ENCODE data around the gene GDA. TPM values are rescaled to one million over a fixed set of nuclear protein-coding genes. Genes with fewer than 3 reads are reported as not detected.

GDA gene
- total and polyA plus RNA-seq, 12 donors = 0.11 to 5.5 (median 0.39) TPM; not detected in 3

DNA sequence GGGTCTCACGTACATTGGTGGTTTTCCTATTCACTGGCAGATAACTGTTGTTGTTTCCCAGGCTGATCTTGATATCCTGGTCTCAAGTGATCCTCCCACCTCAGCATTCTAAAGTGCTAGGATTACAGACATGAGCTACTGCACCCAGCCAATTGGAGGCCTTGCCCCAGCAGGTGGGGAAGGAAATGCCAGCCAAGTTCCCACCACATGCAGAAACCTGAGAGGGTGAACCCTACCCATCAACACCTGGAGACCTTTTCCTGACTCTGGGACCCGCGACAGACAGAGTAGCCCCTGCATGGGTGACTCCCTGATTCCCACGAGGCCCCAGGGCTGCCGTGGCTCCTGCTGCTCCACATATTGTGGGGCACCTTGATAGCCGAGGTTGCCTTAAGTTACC, 107.7 kb downstream of the GDA start:
- peaks cover 0 to 27% (median 4%) of the 10 kb centered on the region in 7 donors for H3K27me3 ChIP-seq
- no peaks in the 10 kb centered on the region for H3K36me3 ChIP-seq
- DNase-seq (no peak), ATAC-seq (no peak)
- intact Hi-C loops (cut with DNase I) = no loop called here
- no peak overlapping the region for H3K4me3 ChIP-seq
- WGBS, 2 donors = 82 to 84% methylated on average over 6 of the region's 6 CpGs
- peaks cover 0 to 5% (median 0%) of the 10 kb centered on the region in 11 donors for H3K9me3 ChIP-seq
- TF ChIP-seq, protein P1, sequence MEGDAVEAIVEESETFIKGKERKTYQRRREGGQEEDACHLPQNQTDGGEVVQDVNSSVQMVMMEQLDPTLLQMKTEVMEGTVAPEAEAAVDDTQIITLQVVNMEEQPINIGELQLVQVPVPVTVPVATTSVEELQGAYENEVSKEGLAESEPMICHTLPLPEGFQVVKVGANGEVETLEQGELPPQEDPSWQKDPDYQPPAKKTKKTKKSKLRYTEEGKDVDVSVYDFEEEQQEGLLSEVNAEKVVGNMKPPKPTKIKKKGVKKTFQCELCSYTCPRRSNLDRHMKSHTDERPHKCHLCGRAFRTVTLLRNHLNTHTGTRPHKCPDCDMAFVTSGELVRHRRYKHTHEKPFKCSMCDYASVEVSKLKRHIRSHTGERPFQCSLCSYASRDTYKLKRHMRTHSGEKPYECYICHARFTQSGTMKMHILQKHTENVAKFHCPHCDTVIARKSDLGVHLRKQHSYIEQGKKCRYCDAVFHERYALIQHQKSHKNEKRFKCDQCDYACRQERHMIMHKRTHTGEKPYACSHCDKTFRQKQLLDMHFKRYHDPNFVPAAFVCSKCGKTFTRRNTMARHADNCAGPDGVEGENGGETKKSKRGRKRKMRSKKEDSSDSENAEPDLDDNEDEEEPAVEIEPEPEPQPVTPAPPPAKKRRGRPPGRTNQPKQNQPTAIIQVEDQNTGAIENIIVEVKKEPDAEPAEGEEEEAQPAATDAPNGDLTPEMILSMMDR (IDR thresholded peaks at IDR 0.05) = no peak
- H3K27ac ChIP-seq = no peak overlapping the region
- H3K4me1 ChIP-seq = no peaks in the 10 kb centered on the region

DNA sequence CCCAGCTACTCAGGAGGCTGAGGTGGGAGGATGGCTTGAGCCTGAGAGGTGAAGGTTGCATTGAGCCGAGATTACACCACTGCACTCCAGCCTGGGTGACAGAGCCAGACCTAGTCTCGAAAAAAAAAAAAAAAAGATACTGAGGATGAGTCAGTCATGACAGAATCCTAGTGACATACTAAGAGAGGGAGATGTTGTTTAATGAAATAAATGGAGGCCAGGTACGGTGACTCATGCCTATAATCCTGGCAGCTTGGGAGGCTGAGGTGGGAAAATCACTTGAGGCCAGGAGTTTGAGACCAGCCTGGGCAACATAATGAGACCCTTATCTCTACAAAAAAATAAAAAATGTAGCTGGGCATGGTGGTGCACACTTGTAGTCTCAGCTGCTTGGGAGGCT, 108.6 kb downstream of the GDA start:
- intact Hi-C loops (cut with DNase I) = no loop called here
- Histone ChIP-seq H3K9me3 (peaks cover 0 to 5% (median 0%) of the 10 kb centered on the region in 11 donors), H3K36me3 (no peaks in the 10 kb centered on the region), H3K27me3 (peaks cover 0 to 27% (median 4%) of the 10 kb centered on the region in 7 donors), H3K4me1 (no peaks in the 10 kb centered on the region), H3K27ac (no peak overlapping the region), H3K4me3 (no peak overlapping the region)
- WGBS, 2 donors = 74 to 78% methylated on average over 3 of the region's 3 CpGs
- DNase-seq (no peak), ATAC-seq (no peak)
- TF ChIP-seq, protein P1 (IDR thresholded peaks at IDR 0.05) = no peak

DNA sequence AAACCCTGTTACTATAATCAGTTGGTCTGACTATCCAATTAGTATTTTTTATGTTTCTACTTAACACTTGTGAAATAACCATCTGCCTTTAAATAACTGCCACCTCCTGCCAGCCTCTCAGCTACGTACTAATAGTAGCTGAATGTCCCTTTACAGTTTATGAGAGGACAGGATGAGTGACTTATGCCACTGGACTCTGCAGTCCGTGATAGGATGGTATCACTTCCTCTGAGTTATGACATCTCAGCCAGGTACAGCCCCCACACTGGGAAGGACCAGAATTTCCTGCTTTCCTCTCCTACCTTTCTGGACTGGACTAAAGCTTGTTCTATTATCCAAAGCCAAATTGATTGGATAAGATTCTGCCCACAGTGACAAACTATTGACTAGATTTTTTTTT, 112.8 kb downstream of the GDA start:
- intact Hi-C loops (cut with DNase I) = loop anchor here in 1 of 10 donors (10.0 kb wide), 1 partner anchor 457 kb away; no protein-coding TSS in a partner anchor
- H3K27me3 ChIP-seq = peaks cover 0 to 22% (median 4%) of the 10 kb centered on the region in 7 donors
- no peaks in the 10 kb centered on the region for H3K36me3 ChIP-seq
- DNase-seq (no peak), ATAC-seq (no peak)
- 24 to 41% methylated on average over 2 of the region's 2 CpGs for WGBS, 2 donors
- H3K4me3 ChIP-seq = no peak overlapping the region
- no peaks in the 10 kb centered on the region for H3K4me1 ChIP-seq
- TF ChIP-seq, protein P1 (IDR thresholded peaks at IDR 0.05) = no peak
- H3K9me3 ChIP-seq = no peaks in the 10 kb centered on the region
- no peak overlapping the region for H3K27ac ChIP-seq

DNA sequence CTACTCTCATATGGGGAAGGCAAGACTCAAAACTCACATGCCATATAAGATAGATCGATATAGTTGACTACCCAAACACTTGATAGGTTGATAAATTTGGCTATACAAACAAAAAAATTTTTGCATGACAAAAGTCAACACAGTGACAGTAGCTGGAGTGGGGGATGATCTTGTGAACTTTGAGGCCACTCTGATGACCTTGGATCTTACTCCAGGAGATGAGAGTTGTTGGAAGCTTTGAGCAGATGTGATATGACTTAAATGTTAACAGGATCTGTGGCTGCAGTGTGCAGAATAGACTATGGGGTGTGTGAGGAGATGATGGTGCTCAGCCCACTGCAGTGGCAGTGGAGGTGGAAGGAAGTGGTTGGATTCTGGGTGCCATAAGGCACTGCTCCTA, 114.3 kb downstream of the GDA start:
- H3K9me3 ChIP-seq = no peaks in the 10 kb centered on the region
- intact Hi-C loops (cut with DNase I) = loop anchor here in 1 of 10 donors (10.0 kb wide), 1 partner anchor 459 kb away; no protein-coding TSS in a partner anchor
- ATAC-seq (no peak), DNase-seq (no peak)
- TF ChIP-seq, protein P1 (IDR thresholded peaks at IDR 0.05) = no peak
- no peak overlapping the region for H3K27ac ChIP-seq
- 90 to 95% methylated on average over 1 of the region's 1 CpG for WGBS, 2 donors
- no peak overlapping the region for H3K4me3 ChIP-seq
- H3K27me3 ChIP-seq = peaks cover 0 to 13% (median 0%) of the 10 kb centered on the region in 7 donors
- H3K4me1 ChIP-seq = no peaks in the 10 kb centered on the region
- H3K36me3 ChIP-seq = no peaks in the 10 kb centered on the region
